ENCODE results near the gene COL5A2.

COL5A2 gene

DNA sequence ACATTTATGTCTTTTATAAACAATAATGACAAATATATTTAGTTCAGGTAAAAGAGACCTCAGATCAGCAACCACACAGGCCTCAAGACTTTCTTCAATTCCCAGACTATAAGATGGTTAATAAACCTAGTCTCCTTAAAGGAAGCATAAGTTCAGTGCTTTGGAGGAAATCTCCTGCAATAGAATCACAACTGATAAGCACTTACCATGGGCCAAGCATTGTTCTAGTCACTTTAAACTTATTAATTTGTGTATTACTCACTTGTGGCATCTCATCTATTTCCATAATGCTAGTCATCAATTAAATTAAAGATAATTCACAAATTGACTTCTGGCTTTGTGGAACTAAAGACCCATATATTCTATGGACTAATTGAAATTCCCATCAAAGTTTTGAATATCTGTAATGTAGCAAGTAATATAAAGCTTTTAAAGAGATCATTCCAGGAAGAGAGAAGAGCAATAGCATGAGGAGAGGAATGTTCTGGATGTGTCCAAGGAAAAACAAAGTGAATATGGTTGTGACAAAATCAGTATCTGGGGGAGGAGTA is 163.2 kb downstream of the COL5A2 start:
- TF ChIP-seq, protein P1, sequence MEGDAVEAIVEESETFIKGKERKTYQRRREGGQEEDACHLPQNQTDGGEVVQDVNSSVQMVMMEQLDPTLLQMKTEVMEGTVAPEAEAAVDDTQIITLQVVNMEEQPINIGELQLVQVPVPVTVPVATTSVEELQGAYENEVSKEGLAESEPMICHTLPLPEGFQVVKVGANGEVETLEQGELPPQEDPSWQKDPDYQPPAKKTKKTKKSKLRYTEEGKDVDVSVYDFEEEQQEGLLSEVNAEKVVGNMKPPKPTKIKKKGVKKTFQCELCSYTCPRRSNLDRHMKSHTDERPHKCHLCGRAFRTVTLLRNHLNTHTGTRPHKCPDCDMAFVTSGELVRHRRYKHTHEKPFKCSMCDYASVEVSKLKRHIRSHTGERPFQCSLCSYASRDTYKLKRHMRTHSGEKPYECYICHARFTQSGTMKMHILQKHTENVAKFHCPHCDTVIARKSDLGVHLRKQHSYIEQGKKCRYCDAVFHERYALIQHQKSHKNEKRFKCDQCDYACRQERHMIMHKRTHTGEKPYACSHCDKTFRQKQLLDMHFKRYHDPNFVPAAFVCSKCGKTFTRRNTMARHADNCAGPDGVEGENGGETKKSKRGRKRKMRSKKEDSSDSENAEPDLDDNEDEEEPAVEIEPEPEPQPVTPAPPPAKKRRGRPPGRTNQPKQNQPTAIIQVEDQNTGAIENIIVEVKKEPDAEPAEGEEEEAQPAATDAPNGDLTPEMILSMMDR (IDR thresholded peaks at IDR 0.05; ENCODE audit: borderline replicate concordance, control extremely low read depth, extremely low read depth, insufficient read depth, missing control alignments), result no peak
- DNase-seq (ENCODE audit: low spot score), result no peak
- in situ Hi-C loops (cut with MboI; ENCODE audit: low sequenced_read_pairs, unreplicated experiment), result no loop called here

- in situ Hi-C loops (cut with MboI; ENCODE audit: low sequenced_read_pairs, unreplicated experiment), result no loop called here
- no peak for DNase-seq (ENCODE audit: low spot score)
- TF ChIP-seq, protein P1 (IDR thresholded peaks at IDR 0.05; ENCODE audit: borderline replicate concordance, control extremely low read depth, extremely low read depth, insufficient read depth, missing control alignments), result no peak
These were observed 164.2 kb downstream of the COL5A2 start for GRCh38 chr2:189015359-189015758.

DNA sequence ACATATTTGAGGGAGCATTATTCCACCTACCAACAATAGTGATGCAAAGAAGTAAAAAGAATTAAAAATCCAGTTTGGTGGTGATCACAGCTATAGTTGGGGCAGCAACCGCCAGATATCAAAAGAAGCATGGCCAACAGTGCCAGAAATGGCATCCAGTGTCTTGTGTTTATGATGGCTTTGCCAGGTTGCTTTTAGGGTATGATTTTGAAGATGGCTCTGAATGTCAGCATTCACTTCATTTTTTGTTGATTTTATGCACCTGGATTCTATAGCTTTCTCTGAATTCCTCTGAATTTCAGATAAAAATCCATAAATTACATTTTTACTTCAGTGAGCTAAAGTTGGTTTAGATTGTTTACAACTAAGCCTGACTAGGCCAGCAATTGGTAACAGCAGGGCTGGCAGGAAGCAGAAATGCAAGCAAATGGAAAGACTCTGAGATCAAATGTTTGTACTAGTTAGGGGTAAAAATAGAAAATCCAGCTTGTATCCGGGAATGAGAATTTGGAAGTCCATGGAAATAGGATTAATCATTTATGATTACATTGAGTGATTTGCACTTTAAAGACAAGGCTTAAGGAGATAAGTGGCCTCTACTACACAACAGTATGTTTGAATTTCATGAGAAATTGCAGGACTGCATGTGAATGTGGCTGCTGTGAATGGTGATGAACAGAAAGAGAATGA is 165.0 kb downstream of the COL5A2 start:
- no peak for DNase-seq (ENCODE audit: low spot score)
- TF ChIP-seq, protein P1 (IDR thresholded peaks at IDR 0.05; ENCODE audit: borderline replicate concordance, control extremely low read depth, extremely low read depth, insufficient read depth, missing control alignments), result no peak
- in situ Hi-C loops (cut with MboI; ENCODE audit: low sequenced_read_pairs, unreplicated experiment), result no loop called here

- TF ChIP-seq, protein P1 (IDR thresholded peaks at IDR 0.05; ENCODE audit: borderline replicate concordance, control extremely low read depth, extremely low read depth, insufficient read depth, missing control alignments), result no peak
- DNase-seq (ENCODE audit: low spot score), result no peak
- in situ Hi-C loops (cut with MboI; ENCODE audit: low sequenced_read_pairs, unreplicated experiment), result no loop called here
These were observed 165.7 kb downstream of the COL5A2 start for GRCh38 chr2:189013671-189014448.

DNA sequence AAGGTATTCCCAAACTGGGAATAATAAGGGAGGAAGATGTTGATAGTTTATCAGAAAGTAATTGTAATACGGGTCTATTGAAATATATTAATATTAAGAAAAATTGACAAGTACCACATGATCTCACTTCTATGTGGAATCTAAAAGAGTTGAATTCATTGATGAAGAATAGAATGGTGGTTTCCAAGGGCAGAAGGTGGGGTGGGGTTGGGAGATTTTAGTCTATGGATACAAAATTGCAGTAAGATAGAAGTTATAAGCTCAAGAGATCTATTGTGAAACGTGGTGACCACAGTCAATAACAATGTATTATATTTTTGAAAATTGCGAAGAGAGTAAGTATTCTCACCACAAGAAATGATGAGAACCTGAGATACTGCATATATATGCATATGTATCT is 166.5 kb downstream of the COL5A2 start:
- in situ Hi-C loops (cut with MboI; ENCODE audit: low sequenced_read_pairs, unreplicated experiment), result no loop called here
- TF ChIP-seq, protein P1 (IDR thresholded peaks at IDR 0.05; ENCODE audit: borderline replicate concordance, control extremely low read depth, extremely low read depth, insufficient read depth, missing control alignments), result no peak
- DNase-seq (ENCODE audit: low spot score), result no peak

- in situ Hi-C loops (cut with MboI; ENCODE audit: low sequenced_read_pairs, unreplicated experiment), result no loop called here
- TF ChIP-seq, protein P1 (IDR thresholded peaks at IDR 0.05; ENCODE audit: borderline replicate concordance, control extremely low read depth, extremely low read depth, insufficient read depth, missing control alignments), result no peak
- DNase-seq (ENCODE audit: low spot score), result no peak
These were observed 167.2 kb downstream of the COL5A2 start for GRCh38 chr2:189012351-189012750.
